Hepatocyte (in vitro differentiated cells): Measurements from ENCODE around the gene TRAPPC12. TPM values are rescaled to one million over a fixed set of nuclear protein-coding genes. Genes with fewer than 3 reads are reported as not detected.

ENCODE experiments used
- DNase-seq: peaks from one replicate; pipeline ENCODE4 v3.0.0-alpha.2; 2016; ENCODE audit warnings: low spot score
- H2AFZ ChIP-seq: fragments of 200-600 bp; sonication (generic); 2 replicates; pipeline ENCODE4 v1.6.0; 2016; ENCODE audit warnings: antibody characterized with exemption, mild to moderate bottlenecking
- H3K27ac ChIP-seq: fragments of 200-600 bp; sonication (generic); 2 replicates; pipeline ENCODE4 v1.5.1; 2016; ENCODE audit warnings: mild to moderate bottlenecking
- H3K27me3 ChIP-seq: fragments of 200-600 bp; sonication (generic); 2 replicates; pipeline ENCODE4 v1.6.1; 2016
- H3K36me3 ChIP-seq: fragments of 200-600 bp; sonication (generic); replicated peaks from 2 replicates; pipeline ENCODE4 v1.5.1; 2016; ENCODE audit warnings: low read depth; ENCODE audit not compliant: insufficient read depth
- H3K4me1 ChIP-seq: fragments of 200-600 bp; sonication (generic); 2 replicates; pipeline ENCODE4 v1.5.1; 2016; ENCODE audit warnings: mild to moderate bottlenecking, moderate library complexity; ENCODE audit not compliant: insufficient read depth
- H3K4me2 ChIP-seq: fragments of 200-600 bp; sonication (generic); 2 replicates; pipeline ENCODE4 v1.6.0; 2016
- H3K4me3 ChIP-seq: fragments of 200-600 bp; sonication (generic); 2 replicates; pipeline ENCODE4 v1.5.1; 2016; ENCODE audit warnings: mild to moderate bottlenecking
- H3K79me2 ChIP-seq: fragments of 200-600 bp; sonication (generic); 2 replicates; pipeline ENCODE4 v1.6.0; 2017; ENCODE audit warnings: mild to moderate bottlenecking
- H3K9me2 ChIP-seq: fragments of 200-600 bp; sonication (generic); replicated peaks from 2 replicates; pipeline ENCODE4 v1.6.0; 2017; ENCODE audit warnings: mild to moderate bottlenecking; ENCODE audit not compliant: insufficient read depth
- H3K9me3 ChIP-seq: fragments of 200-600 bp; sonication (generic); 2 replicates; pipeline ENCODE4 v1.5.1; 2016; ENCODE audit warnings: low read depth, mild to moderate bottlenecking
- H4K20me1 ChIP-seq: fragments of 200-600 bp; sonication (generic); 2 replicates; pipeline ENCODE4 v1.6.0; 2016; ENCODE audit warnings: mild to moderate bottlenecking; ENCODE audit not compliant: insufficient read depth, poor library complexity, severe bottlenecking
- CTCF ChIP-seq: fragments of 200-600 bp; sonication (generic); IDR thresholded peaks from 2 replicates; pipeline ENCODE4 v1.5.1; 2016; ENCODE audit warnings: antibody characterized with exemption, mild to moderate bottlenecking; ENCODE audit not compliant: poor library complexity
- EZH2 ChIP-seq: fragments of 200-600 bp; sonication (generic); IDR thresholded peaks from 2 replicates; pipeline ENCODE4 v1.6.1; 2016; ENCODE audit warnings: antibody characterized with exemption, mild to moderate bottlenecking, borderline replicate concordance
- EZH2phosphoT487 ChIP-seq: fragments of 200-600 bp; sonication (generic); IDR thresholded peaks from one replicate; pipeline ENCODE4 v1.6.1; 2018; ENCODE audit warnings: antibody characterized with exemption, mild to moderate bottlenecking, low read depth, moderate library complexity; ENCODE audit not compliant: unreplicated experiment, severe bottlenecking
- WGBS: methylation state at CpG from one replicate; pipeline ENCODE4 v1.1.6; 2016; ENCODE audit warnings: low lambda C conversion rate; ENCODE audit errors: missing lambda C conversion rate; 5-methylcytosine and 5-hydroxymethylcytosine counted together
- polyA plus RNA-seq: library from polyadenylated mRNA; unstranded; fragments of >200 nt; fragmentation: Nextera tagmentation; extraction: Ambion mirVana; gene quantifications from 2 replicates; pipeline ENCODE4 v1.2.1, GENCODE V29; 2016
- total RNA-seq: library from RNA; depleted of rRNA; stranded (reverse); fragments of >200 nt; gene quantifications from 2 replicates; pipeline ENCODE4 v1.2.3, GENCODE V29; 2014

Gene TRAPPC12
- total and polyA plus RNA-seq, 2 experiments from 2014 or later = 49.3 to 61.2 TPM

GRCh38 chr2:3489764-3490115 lies 110.2 kb downstream of the TRAPPC12 start:
- no peak overlapping the region for H2AFZ ChIP-seq
- H4K20me1 ChIP-seq = no peaks in the 10 kb centered on the region
- H3K9me2 ChIP-seq = no peaks in the 10 kb centered on the region
- no peak for DNase-seq
- H3K27ac ChIP-seq = no peak overlapping the region
- no peaks in the 10 kb centered on the region for H3K36me3 ChIP-seq
- TF ChIP-seq EZH2 = no peak
- TF ChIP-seq EZH2phosphoT487 = no peak
- TF ChIP-seq CTCF = no peak
- WGBS = 95% methylated on average over 16 of the region's 16 CpGs
- no peak overlapping the region for H3K4me3 ChIP-seq
- no peaks in the 10 kb centered on the region for H3K27me3 ChIP-seq
- H3K79me2 ChIP-seq = no peaks in the 10 kb centered on the region
- H3K4me1 ChIP-seq = no peaks in the 10 kb centered on the region
- no peak overlapping the region for H3K4me2 ChIP-seq
- no peaks in the 10 kb centered on the region for H3K9me3 ChIP-seq

- Histone ChIP-seq H4K20me1 (no peaks in the 10 kb centered on the region), H3K9me3 (no peaks in the 10 kb centered on the region), H3K4me3 (no peak overlapping the region), H3K36me3 (no peaks in the 10 kb centered on the region), H3K4me2 (no peak overlapping the region), H3K27me3 (no peaks in the 10 kb centered on the region), H2AFZ (no peak overlapping the region), H3K27ac (no peak overlapping the region), H3K79me2 (no peaks in the 10 kb centered on the region), H3K4me1 (no peaks in the 10 kb centered on the region), H3K9me2 (no peaks in the 10 kb centered on the region)
- no peak for TF ChIP-seq CTCF
- no peak for TF ChIP-seq EZH2
- TF ChIP-seq EZH2phosphoT487 = no peak
- WGBS = 85% methylated on average over 25 of the region's 27 CpGs
- DNase-seq = no peak
Measured at GRCh38 chr2:3490191-3491170, 111.0 kb downstream of the TRAPPC12 start.

GRCh38 chr2:3491306-3491705 lies 111.8 kb downstream of the TRAPPC12 start:
- WGBS = 72% methylated on average over 6 of the region's 6 CpGs
- TF ChIP-seq EZH2phosphoT487 = no peak
- no peak for TF ChIP-seq EZH2
- TF ChIP-seq CTCF = no peak
- no peaks in the 10 kb centered on the region for H3K4me1 ChIP-seq
- no peak for DNase-seq
- H3K79me2 ChIP-seq = no peaks in the 10 kb centered on the region
- no peaks in the 10 kb centered on the region for H3K9me2 ChIP-seq
- no peak overlapping the region for H3K4me3 ChIP-seq
- H3K27ac ChIP-seq = no peak overlapping the region
- no peaks in the 10 kb centered on the region for H3K9me3 ChIP-seq
- H3K36me3 ChIP-seq = no peaks in the 10 kb centered on the region
- no peak overlapping the region for H3K4me2 ChIP-seq
- H2AFZ ChIP-seq = no peak overlapping the region
- no peaks in the 10 kb centered on the region for H4K20me1 ChIP-seq
- H3K27me3 ChIP-seq = no peaks in the 10 kb centered on the region
